ENCODE measurements around the gene UBE2D3. TPM values are rescaled to one million over a fixed set of nuclear protein-coding genes. Genes with fewer than 3 reads are reported as not detected.
"Not testable (repeated sequence)": the region's sequence is repeated elsewhere in the genome, so short reads cannot be mapped to it uniquely, and the experiment has no call there.

Gene UBE2D3
- total RNA-seq = 423 and 466 TPM in 2 replicates

GRCh38 chr4:102826890-102827673 is at the start of gene UBE2D3:
UBE2D3 (minus strand) TSS chr4:102827551; CDS start chr4:102826508, 1,043 bp downstream.
- DNase-seq (ENCODE audit: low read depth, low spot score) = peak; percentile 87

DNA sequence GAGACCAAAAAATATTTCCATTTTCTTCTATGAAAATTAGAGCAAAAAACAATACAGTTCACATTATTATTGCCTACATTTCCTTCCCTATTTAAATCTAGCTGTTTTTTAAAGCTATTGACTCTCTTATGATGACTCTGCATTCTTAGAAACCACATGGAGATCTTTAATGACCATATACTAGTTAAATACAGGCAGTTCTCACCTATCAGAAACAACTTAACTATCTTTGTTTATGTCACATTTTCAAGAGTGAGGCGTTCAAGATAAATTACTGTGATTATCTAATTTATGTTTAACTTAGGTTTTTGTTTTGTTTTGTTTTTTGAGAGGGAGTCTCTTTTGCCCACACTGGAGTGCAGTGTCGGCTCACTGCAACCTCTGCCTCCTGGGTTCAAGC is 44.4 kb upstream of the UBE2D3 start:
- DNase-seq (ENCODE audit: low read depth, low spot score) = no peak

DNA sequence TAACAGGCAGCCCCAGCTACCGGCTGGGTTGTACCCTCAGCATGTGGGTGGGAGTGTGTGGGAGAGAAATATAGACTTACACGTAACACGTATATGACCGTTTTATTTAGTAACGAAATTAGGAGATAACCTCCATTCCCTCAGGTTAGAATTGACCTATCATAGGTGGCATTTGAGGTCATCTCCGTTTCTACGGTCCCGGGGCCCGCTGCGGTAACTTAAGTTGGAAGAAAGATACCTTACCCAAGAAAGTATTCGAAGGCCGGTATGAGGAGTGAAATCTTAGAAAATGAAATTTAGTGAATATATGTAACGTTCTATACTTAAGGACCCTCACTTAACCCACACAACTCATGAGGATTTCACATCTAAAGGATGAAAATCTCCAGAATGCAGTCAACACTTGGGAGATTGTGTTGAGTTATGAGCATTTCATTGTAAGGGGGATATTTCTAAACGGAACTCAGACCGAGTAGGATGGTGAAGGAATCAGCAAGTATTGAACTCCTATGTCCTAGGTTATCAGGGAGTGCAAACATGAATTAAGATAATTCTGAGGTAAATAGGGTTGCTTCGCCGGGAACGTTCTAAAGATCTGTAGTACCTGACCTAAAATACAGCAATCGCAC is 42.3 kb upstream of the UBE2D3 start:
- no peak for DNase-seq (ENCODE audit: low read depth, low spot score)

DNA sequence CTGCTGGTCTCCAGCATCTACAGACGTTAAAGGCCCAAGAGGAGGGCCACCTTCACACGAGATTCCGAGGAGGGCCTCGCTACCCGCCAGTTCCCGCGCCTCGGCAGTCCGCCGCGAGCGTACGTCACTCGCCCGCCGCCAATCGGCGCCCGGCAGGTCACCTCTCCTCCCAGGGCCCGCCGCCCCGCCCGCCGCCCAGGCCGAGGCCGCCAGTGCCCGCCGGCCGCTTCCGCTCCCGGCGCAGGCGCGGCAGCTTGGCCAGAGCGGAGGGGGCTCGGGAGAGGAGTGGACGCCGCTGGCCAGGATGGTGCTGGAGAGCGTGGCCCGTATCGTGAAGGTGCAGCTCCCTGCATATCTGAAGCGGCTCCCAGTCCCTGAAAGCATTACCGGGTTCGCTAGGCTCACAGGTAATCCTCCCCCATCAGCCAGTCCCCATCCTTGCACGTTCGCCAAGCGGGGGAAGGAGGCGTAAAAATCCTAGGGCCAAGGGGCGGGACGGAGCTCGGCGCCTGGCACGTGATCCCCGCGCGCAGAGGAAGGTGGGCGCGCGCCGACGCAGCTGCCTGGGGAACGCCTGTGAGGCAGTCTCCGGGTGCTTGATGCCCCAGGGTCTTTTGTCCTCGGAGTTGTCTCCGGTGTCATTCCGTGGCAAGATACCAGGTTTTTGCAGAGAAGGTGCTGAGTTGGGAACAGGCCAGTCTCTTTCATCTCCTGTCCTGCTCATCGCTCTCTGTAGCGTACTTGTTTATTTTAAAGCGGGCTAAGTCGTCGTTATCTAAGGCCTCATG is 41.6 kb upstream of the UBE2D3 start, which contains the start of gene CISD2:
Gene CISD2, plus strand, starts transcription at position 212 of the 788 bp plus-strand sequence. Its CDS starts 93 bp downstream, at position 305.
- peak; percentile 63 for DNase-seq (ENCODE audit: low read depth, low spot score)

- no peak for DNase-seq (ENCODE audit: low read depth, low spot score)
Observed at GRCh38 chr4:102868153-102868780, 40.9 kb upstream of the UBE2D3 start.

GRCh38 chr4:102867278-102868152 is 40.2 kb upstream of the UBE2D3 start:
- DNase-seq (ENCODE audit: low read depth, low spot score) = no peak

DNA sequence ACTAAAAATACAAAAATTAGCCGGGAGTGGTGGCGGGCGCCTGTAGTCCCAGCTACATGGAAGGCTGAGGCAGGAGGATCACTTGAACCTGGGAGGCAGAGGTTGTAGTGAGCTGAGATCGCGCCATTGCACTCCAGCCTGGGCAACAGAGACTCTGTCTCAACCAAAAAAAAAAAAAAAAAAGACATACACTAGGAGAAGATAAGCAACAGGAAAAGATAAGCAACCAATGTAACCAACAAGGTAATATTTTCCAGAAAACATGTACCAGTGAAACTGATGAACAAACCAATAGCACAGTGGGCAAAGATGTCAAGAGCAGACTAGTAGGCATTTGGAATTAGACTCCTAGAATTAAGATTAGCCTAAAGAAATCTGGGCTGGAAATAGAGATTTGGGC is 38.0 kb upstream of the UBE2D3 start:
- not testable (repeated sequence) for DNase-seq (ENCODE audit: low read depth, low spot score)

GRCh38 chr4:102862747-102863146 is 35.4 kb upstream of the UBE2D3 start:
- no peak for DNase-seq (ENCODE audit: low read depth, low spot score)

DNA sequence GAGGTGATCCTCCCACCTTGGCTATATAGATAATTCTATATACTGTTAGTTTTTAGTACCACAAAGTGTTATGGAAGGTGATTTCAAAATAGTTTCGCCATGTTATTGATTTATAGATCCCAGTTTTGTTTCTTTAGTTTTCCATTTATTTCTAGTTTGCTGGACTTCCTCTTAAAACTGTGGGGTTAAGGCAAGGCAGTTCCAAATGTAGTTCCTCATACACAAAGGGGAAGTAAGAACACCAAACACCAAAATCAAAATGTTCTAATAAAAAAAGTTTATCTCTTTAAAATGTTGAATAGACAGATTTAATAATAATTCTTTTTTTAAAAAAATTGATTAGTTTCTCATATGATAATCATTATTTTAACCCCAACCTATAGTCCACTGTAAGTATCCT is 34.7 kb upstream of the UBE2D3 start:
- DNase-seq (ENCODE audit: low read depth, low spot score) = no peak

DNA sequence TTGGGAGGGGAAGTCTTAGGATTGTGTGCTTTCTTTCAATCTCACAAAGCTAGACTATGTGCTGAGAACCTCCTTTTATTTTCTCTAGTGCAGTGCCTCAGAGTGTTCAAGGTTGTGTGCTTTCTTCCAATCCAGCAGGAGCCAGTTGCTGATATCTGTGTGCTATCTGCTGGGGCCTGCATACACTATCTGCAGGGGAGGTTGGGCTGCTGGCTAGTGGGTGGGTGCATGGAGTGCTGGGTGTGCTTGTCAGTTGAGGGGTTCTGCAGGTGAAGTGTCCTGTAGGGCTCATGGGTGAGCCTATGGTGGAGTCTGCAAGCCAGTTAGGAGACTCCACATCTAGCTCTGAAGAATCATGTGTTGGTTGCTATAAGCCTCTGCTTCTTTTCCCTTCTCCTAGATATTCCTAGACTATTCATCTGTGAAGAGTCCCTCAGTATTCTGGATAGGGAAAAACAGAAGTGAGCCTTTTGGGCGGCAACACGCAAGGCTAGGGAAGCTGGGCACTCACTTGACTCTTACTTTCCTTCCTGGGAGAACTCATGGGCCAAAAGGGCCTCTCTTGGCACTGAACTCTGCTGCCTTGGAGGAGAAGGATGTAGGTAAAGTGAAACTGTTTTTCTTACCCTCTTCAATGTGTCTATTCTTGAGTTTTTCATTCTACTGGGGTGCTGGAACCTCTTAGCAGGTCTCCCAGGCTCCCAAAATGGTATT is 33.4 kb upstream of the UBE2D3 start:
- no peak for DNase-seq (ENCODE audit: low read depth, low spot score)

DNA sequence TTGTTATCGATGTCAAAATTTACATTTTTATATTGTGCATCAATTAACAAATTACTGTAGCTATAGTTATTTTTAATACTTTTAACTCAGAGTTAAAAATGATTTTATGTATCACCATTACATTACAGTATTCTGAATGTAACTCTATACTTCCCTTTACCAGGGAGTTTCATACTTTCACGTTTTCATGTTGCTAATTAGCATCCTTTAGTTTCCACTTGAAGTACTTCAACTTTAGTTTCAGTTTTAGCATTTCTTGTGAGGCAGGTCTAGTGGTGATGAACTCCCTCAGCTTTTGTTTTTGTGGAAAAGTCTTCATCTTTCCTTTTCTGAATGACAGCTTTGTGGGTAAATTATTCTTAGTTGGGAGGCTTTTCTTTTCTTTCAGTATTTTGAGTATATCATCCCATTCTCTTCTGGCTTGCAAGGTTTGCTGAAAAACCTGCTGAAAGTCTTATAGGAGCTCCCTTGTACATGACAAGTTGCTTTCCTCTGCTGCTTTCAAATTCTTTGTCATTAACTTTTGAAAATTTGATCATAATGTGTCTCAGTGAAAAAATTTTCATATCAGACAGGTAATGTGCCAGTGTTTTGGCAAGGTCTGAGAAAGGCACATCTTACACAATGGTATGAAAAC is 31.6 kb upstream of the UBE2D3 start:
- no peak for DNase-seq (ENCODE audit: low read depth, low spot score)

DNA sequence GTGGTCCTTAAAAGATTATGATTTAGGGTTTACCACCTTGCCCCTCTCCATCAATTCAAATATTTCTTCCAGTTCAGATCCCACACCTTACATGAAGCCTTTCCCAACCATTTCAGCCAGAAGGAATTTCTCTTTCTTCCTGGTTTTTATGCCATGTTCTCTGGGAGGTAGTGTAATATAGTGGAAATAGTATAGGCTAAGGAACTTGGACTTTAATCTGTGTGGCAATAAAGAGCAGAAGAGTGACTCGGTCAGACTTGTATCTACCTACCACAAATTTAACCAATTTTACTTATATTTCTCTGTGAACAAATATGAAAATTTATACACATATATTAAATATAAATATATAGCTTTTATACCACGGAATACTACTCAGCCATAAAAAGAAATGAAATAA is 23.0 kb upstream of the UBE2D3 start:
- no peak for DNase-seq (ENCODE audit: low read depth, low spot score)

DNA sequence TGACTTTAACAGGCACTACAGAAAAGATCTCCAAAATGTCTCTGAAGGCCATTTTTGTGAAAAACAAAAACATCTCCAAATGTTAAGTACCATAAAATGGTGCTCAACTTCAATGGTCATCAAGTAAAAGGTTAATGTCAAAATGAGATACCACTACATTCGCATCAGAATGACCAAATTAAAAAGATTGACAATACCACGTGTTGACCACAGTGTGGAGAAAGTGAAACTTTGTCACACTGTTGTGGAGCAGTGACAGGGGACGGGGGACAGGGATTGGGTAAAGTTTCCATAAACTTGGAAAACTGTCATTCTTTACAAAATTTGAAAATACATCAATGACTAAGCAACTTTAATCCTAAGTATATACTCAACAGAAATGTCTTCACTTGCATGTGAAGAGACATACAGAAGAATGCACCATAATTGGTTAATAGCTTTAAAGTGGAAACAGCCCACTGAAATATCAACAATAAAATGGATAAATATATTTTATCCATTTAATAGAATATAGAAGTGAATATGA is 22.3 kb upstream of the UBE2D3 start:
- DNase-seq (ENCODE audit: low read depth, low spot score) = no peak

GRCh38 chr4:102847687-102848086 is 20.3 kb upstream of the UBE2D3 start:
- DNase-seq (ENCODE audit: low read depth, low spot score) = no peak

- no peak for DNase-seq (ENCODE audit: low read depth, low spot score)
Observed at GRCh38 chr4:102843938-102844337, 16.6 kb upstream of the UBE2D3 start.

DNA sequence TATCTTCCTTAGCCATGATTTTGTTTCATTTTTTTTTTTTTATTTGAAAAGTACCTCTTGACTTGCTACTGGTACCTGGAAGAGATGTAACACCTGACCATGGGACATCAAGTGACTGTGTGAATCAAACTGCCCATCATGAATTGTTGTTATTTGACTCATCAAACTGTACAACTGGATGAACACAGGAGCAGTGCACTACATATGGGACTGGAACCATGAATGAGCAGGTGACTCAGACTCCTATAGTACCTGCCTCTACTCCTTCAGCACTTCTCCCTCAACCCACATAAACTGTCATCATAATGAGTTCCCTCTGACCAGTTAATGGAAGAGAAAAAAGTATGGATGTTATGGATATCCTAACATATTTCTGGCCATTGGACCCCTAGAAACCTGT is 15.9 kb upstream of the UBE2D3 start:
- no peak for DNase-seq (ENCODE audit: low read depth, low spot score)

DNA sequence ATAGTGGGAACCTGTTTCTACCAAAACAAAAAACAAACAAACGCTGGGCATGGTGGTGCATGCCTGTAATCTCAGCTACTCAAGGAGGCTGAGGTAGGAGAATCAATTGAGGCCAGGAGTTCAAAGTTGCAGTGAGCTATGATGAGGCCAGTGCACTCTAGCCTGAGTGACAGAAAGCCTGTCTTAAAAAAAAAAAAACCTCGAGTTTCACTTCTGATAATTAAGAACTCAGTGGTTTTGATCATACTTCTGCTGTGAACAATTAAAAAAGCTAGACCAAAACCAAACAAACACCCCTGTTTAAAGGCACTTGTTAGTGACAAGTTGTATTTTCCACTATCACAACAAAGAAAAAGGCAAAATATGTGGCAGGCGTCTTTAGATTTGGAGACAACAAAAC is 15.0 kb upstream of the UBE2D3 start:
- DNase-seq (ENCODE audit: low read depth, low spot score) = no peak

- DNase-seq (ENCODE audit: low read depth, low spot score) = no peak
Observed at GRCh38 chr4:102836596-102836995, 9.2 kb upstream of the UBE2D3 start.

DNA sequence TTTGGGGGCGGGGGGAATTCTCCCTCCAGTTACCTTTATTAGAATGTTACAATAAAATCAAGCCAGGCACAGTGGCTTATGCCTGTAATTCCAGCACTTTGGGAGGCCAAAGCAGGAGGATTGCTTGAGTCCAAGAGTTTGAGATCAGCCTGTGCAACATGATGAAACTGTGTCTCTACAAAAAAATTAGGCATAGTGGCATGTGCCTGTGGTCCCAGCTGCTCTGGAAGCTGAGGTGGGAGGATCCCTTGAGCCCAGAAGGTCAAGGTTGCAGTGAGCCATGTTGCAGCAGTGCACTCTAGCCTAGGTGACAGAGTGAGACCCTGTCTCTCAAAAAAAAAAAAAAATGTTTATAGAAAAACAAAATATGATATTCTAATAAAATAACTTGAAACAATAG is 5.3 kb upstream of the UBE2D3 start:
- DNase-seq (ENCODE audit: low read depth, low spot score) = no peak

Measured in pulmonary artery endothelial cell (primary cell).